DOHH2 (cell line): ENCODE results near the gene DRGX.

Experiments used
- H3F3A ChIP-seq: fragments of 200-600 bp; sonication (generic), shearing (Covaris generic); 2 replicates; pipeline ENCODE4 v1.6.0; 2016; ENCODE audit warnings: antibody characterized with exemption, mild to moderate bottlenecking; ENCODE audit not compliant: control insufficient read depth, insufficient read depth
- H3K27ac ChIP-seq: fragments of 200-600 bp; sonication (generic); 2 replicates; pipeline ENCODE4 v1.5.1; 2014; ENCODE audit warnings: low read depth, mild to moderate bottlenecking, low read length, moderate library complexity
- H3K27me3 ChIP-seq: fragments of 200-600 bp; sonication (generic); 2 replicates; pipeline ENCODE4 v1.6.1; 2014; ENCODE audit warnings: mild to moderate bottlenecking, low read length, mixed read lengths; ENCODE audit not compliant: control insufficient read depth
- H3K36me3 ChIP-seq: fragments of 200-600 bp; sonication (generic); 2 replicates; pipeline ENCODE4 v1.6.1; 2014; ENCODE audit warnings: mild to moderate bottlenecking, low read length, moderate library complexity, mixed read lengths; ENCODE audit not compliant: control insufficient read depth
- H3K4me1 ChIP-seq: fragments of 200-600 bp; sonication (generic); 2 replicates; pipeline ENCODE4 v1.6.1; 2014; ENCODE audit warnings: mild to moderate bottlenecking, low read length, mixed read lengths; ENCODE audit not compliant: control insufficient read depth
- H3K4me2 ChIP-seq: fragments of 200-600 bp; sonication (generic); 2 replicates; pipeline ENCODE4 v1.6.0; 2014; ENCODE audit warnings: mild to moderate bottlenecking, low read length, moderate library complexity
- H3K4me3 ChIP-seq: fragments of 200-600 bp; sonication (generic); 2 replicates; pipeline ENCODE4 v1.5.1; 2014; ENCODE audit warnings: mild to moderate bottlenecking, low read length, mixed read lengths
- H3K79me2 ChIP-seq: fragments of 200-600 bp; sonication (generic); 2 replicates; pipeline ENCODE4 v1.6.1; 2014; ENCODE audit warnings: mild to moderate bottlenecking, low read length, mixed read lengths; ENCODE audit not compliant: control insufficient read depth
- H3K9me2 ChIP-seq: fragments of 200-600 bp; sonication (generic); replicated peaks from 2 replicates; pipeline ENCODE4 v1.6.1; 2014; ENCODE audit warnings: mild to moderate bottlenecking, low read length, mixed read lengths; ENCODE audit not compliant: control insufficient read depth
- H3K9me3 ChIP-seq: fragments of 200-600 bp; sonication (generic); 2 replicates; pipeline ENCODE4 v1.6.1; 2014; ENCODE audit warnings: antibody characterized with exemption, low read length, mixed read lengths; ENCODE audit not compliant: control insufficient read depth, insufficient read depth
- H4K20me1 ChIP-seq: fragments of 200-600 bp; sonication (generic); 2 replicates; pipeline ENCODE4 v1.6.0; 2014; ENCODE audit warnings: low read depth, mild to moderate bottlenecking, antibody characterized with exemption, low read length, moderate library complexity; ENCODE audit not compliant: control insufficient read depth, insufficient read depth
- CTCF ChIP-seq: fragments of 200-600 bp; sonication (generic); IDR thresholded peaks from one replicate; pipeline ENCODE4 v1.5.1; 2014; ENCODE audit warnings: antibody characterized with exemption, mild to moderate bottlenecking, low read depth, low read length; ENCODE audit not compliant: poor library complexity, severe bottlenecking
- EZH2phosphoT487 ChIP-seq: fragments of 200-600 bp; sonication (generic); IDR thresholded peaks from 2 replicates; pipeline ENCODE4 v1.6.1; 2017; ENCODE audit warnings: borderline replicate concordance, mild to moderate bottlenecking, antibody characterized with exemption, low read length, moderate library complexity, mixed read lengths

The DRGX gene

GRCh38 chr10:49419005-49419404 is 23.1 kb upstream of the DRGX start:
- Histone ChIP-seq H3F3A (no peaks in the 10 kb centered on the region), H3K79me2 (no peaks in the 10 kb centered on the region), H3K4me1 (no peaks in the 10 kb centered on the region), H3K36me3 (no peaks in the 10 kb centered on the region), H3K4me2 (no peak overlapping the region), H3K9me2 (no peaks in the 10 kb centered on the region), H3K27me3 (no peaks in the 10 kb centered on the region), H3K4me3 (no peak overlapping the region), H3K9me3 (no peaks in the 10 kb centered on the region), H4K20me1 (no peaks in the 10 kb centered on the region), H3K27ac (no peak overlapping the region)
- TF ChIP-seq CTCF (no peak), EZH2phosphoT487 (no peak)

GRCh38 chr10:49418328-49418727 is 22.4 kb upstream of the DRGX start:
- TF ChIP-seq EZH2phosphoT487 (no peak), CTCF (no peak)
- Histone ChIP-seq H3K9me3 (no peaks in the 10 kb centered on the region), H3K79me2 (no peaks in the 10 kb centered on the region), H3K36me3 (no peaks in the 10 kb centered on the region), H3K9me2 (no peaks in the 10 kb centered on the region), H3K27ac (no peak overlapping the region), H4K20me1 (no peaks in the 10 kb centered on the region), H3K27me3 (no peaks in the 10 kb centered on the region), H3K4me3 (no peak overlapping the region), H3F3A (no peaks in the 10 kb centered on the region), H3K4me2 (no peak overlapping the region), H3K4me1 (no peaks in the 10 kb centered on the region)

GRCh38 chr10:49418053-49418326 is 22.1 kb upstream of the DRGX start:
- Histone ChIP-seq H3K36me3 (no peaks in the 10 kb centered on the region), H3F3A (no peaks in the 10 kb centered on the region), H4K20me1 (no peaks in the 10 kb centered on the region), H3K79me2 (no peaks in the 10 kb centered on the region), H3K4me2 (no peak overlapping the region), H3K4me1 (no peaks in the 10 kb centered on the region), H3K27me3 (no peaks in the 10 kb centered on the region), H3K27ac (no peak overlapping the region), H3K9me3 (no peaks in the 10 kb centered on the region), H3K4me3 (no peak overlapping the region), H3K9me2 (no peaks in the 10 kb centered on the region)
- no peak for TF ChIP-seq EZH2phosphoT487
- TF ChIP-seq CTCF: no peak

GRCh38 chr10:49417311-49418052 is 21.6 kb upstream of the DRGX start:
- no peaks in the 10 kb centered on the region for H3K27me3 ChIP-seq
- H3K4me1 ChIP-seq: no peaks in the 10 kb centered on the region
- no peaks in the 10 kb centered on the region for H3K9me2 ChIP-seq
- H3F3A ChIP-seq: no peaks in the 10 kb centered on the region
- H3K9me3 ChIP-seq: no peaks in the 10 kb centered on the region
- TF ChIP-seq EZH2phosphoT487 (no peak), CTCF (no peak)
- no peak overlapping the region for H3K4me3 ChIP-seq
- H3K4me2 ChIP-seq: no peak overlapping the region
- no peaks in the 10 kb centered on the region for H4K20me1 ChIP-seq
- no peak overlapping the region for H3K27ac ChIP-seq
- H3K36me3 ChIP-seq: no peaks in the 10 kb centered on the region
- no peaks in the 10 kb centered on the region for H3K79me2 ChIP-seq
